ENCODE measurements around the gene HAUS1.
"Not testable (repeated sequence)": the region's sequence is repeated elsewhere in the genome, so short reads cannot be mapped to it uniquely, and the experiment has no call there.

The HAUS1 gene

DNA sequence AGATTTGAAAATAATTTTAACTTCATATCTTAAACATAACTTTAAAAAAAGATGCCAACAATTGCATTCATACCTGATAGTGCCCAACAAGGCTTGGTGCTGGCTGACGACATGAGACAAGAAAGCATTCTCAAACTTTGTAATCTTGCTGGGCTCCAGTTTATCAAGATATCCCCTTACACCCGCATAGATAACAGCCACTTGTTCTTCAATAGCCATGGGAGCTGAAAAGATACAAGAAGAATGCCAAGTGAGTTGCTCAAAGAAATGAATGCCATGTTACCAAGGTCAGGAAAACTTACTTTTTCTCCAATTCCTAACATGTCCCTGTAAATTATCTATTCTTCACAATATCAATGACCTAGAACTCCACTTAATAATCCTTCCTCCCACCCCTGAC is 19.8 kb upstream of the HAUS1 start:
- no peak overlapping the region for H3K27ac ChIP-seq
- TF ChIP-seq ZFX (IDR thresholded peaks at IDR 0.05; ENCODE audit: borderline replicate concordance), result no peak
- TF ChIP-seq, protein P1, sequence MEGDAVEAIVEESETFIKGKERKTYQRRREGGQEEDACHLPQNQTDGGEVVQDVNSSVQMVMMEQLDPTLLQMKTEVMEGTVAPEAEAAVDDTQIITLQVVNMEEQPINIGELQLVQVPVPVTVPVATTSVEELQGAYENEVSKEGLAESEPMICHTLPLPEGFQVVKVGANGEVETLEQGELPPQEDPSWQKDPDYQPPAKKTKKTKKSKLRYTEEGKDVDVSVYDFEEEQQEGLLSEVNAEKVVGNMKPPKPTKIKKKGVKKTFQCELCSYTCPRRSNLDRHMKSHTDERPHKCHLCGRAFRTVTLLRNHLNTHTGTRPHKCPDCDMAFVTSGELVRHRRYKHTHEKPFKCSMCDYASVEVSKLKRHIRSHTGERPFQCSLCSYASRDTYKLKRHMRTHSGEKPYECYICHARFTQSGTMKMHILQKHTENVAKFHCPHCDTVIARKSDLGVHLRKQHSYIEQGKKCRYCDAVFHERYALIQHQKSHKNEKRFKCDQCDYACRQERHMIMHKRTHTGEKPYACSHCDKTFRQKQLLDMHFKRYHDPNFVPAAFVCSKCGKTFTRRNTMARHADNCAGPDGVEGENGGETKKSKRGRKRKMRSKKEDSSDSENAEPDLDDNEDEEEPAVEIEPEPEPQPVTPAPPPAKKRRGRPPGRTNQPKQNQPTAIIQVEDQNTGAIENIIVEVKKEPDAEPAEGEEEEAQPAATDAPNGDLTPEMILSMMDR (IDR thresholded peaks at IDR 0.05), result no peak

DNA sequence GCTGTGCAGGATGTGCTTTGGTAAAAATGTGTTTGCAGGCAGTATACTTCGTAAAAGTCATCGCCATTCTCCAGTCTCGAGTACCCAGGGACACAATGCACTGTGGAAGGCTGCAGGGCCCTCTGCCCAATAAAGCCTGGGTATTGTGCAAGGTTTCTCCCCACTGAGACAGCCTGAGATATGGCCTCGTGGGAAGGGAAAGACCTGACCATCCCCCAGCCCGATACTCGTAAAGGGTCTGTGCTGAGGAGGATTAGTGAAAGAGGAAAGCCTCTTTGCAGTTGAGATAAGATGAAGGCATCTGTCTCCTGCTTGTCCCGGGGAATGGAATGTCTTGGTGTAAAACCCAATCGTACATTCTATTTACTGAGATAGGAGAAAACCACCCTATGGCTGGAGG is 15.7 kb upstream of the HAUS1 start:
- H3K27ac ChIP-seq, result not testable (repeated sequence)

DNA sequence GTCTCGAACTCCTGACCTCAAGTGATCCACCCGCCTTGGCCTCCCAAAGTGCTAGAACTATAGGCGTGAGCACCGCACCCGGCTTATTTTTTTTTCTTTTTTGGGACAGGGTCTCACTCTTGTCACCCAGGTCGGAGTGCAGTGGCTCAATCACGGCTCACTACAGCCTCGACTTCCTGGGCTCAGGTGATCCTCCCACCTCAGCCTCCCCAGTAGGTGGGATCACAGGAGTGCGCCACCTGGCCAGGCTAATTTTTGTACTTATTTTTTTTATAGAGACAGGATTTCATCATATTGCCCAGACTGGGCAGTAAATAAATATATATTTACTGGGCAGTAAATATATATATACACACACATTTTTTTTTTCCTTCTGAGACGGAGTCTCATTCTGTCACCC is 8.7 kb upstream of the HAUS1 start:
- H3K27ac ChIP-seq, result no peak overlapping the region
- TF ChIP-seq, protein P1 (IDR thresholded peaks at IDR 0.05), result no peak
- no peak for TF ChIP-seq ZFX (IDR thresholded peaks at IDR 0.05; ENCODE audit: borderline replicate concordance)

DNA sequence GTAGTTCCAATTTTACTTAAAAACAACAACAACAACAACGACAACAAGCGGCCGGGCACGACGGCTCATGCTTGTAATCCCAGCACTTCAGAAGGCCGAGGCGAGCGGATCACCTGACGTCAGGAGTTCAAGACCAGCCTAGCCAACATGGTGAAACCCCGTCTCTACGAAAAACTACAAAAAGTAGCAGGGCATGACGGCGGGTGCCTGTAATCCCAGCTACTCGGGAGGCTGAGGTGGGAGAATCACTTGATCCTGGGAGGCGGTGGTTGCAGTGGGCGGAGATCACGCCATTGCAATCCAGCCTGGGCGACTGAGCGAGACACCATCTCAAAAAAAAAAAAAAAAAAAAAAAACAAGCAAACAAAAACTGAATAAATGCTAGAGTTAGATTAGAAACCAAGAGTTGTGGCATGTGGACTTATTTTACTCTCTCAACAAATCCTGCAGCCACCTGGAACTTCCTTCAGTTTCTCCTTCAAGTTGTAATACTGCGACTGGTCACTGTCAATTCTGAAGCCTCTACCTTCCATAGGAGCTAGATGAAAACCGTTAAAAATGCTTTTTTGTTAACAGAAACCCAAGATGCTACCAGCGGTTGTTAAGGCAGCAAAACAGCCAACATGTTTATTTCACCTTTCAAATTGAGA is 7.4 kb upstream of the HAUS1 start:
- TF ChIP-seq ZFX (IDR thresholded peaks at IDR 0.05; ENCODE audit: borderline replicate concordance), result no peak
- TF ChIP-seq, protein P1 (IDR thresholded peaks at IDR 0.05), result no peak
- H3K27ac ChIP-seq, result peak overlapping the region; percentile 89

DNA sequence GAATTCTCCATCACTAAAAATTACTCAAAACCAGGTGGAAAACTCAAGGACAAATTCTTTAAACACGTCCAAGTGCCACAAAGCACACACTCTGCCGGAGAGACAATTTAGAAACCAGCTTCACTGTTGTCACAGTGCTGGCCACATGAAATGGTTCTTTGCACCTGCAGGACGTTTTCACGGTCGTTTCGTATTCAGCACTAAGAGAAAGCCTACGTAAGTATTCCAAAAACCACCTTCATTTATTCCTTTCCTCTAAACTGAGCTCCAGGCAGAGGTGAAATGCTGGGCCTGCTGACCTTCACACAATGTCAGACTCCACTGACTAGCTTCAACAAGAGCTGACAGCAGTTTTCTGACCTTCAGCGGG is 6.8 kb upstream of the HAUS1 start:
- TF ChIP-seq, protein P1 (IDR thresholded peaks at IDR 0.05), result no peak
- no peak for TF ChIP-seq ZFX (IDR thresholded peaks at IDR 0.05; ENCODE audit: borderline replicate concordance)
- H3K27ac ChIP-seq, result peak overlapping the region; percentile 89

DNA sequence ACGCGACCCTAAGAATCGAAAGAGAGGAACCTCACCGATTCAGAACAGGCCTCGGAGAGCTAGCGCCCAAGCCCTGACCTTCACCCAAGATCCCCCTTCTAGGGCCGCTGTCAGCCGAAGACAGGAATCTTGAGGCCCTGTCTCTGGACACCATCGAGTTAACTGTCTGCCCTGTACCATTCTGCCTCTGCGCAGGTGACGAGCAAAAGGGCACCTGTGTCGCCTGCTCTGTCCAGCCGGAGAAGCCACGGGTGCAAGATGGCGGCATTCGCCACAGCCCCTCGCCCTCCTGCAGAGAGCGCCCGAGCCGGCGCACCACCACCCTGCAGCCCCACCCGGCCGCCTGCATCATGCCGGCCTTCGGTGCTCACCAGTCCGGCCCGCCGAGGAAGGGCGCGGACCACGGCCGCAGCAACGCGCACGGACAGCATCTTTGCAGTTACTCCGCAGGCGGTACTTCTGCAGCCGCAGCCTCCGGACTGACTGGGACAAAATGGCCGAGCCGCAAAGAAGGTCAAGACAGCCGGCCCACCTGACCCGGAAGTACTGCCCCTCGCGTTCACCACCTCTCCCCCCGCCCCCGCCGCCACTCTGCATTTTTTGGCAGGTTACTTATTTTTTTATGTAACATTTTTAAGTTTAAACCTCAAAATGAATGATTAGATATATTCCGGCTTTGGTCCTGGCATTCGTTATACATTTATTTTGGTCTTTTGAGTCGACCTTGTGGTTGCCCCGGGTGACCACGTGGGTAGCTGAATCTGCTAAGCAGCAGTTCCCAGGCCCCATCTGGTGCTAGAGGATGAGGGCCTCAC is 6.2 kb upstream of the HAUS1 start, which contains the start of gene ATP5F1A:
Gene ATP5F1A, minus strand, starts transcription at position 496 of the 815 bp plus-strand sequence. Its CDS starts 65 bp downstream, at position 431.
- H3K27ac ChIP-seq, result peak within 1 kb of the TSS; percentile 89
- TF ChIP-seq ZFX (IDR thresholded peaks at IDR 0.05; ENCODE audit: borderline replicate concordance), result no peak
- TF ChIP-seq, protein P1 (IDR thresholded peaks at IDR 0.05), result 0 out of 2 replicates have a peak, but pooled peaks have one; percentile 6

DNA sequence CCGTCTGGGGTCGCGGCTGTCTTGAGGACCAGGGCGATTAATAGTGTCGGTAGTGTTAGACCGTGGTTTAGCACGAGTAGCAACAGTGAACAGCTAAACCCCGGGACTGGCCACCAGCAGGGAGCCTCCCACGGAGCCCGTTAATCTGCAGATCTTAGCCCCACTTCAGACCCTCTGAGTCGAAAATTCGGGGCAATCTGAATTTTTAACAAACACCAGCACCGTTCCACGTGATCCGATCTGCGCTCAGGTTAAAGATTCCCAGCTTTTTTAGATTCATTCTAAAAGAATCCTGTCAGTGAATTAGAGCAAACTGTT is 5.6 kb upstream of the HAUS1 start:
- TF ChIP-seq ZFX (IDR thresholded peaks at IDR 0.05; ENCODE audit: borderline replicate concordance), result no peak
- TF ChIP-seq, protein P1 (IDR thresholded peaks at IDR 0.05), result no peak
- peak overlapping the region; percentile 89 for H3K27ac ChIP-seq
